Smooth muscle cell (in vitro differentiated cells): Measurements from ENCODE around the gene FOXJ1. TPM values are rescaled to one million over a fixed set of nuclear protein-coding genes. Genes with fewer than 3 reads are reported as not detected.

Source experiments
- DNase-seq: peaks from one replicate; lab custom pipeline; 2025; ENCODE audit not compliant: unreplicated experiment; lab: John Stamatoyannopoulos, UW
- H2AFZ ChIP-seq: fragments of 200-600 bp; sonication (generic); 2 replicates; pipeline ENCODE4 v1.6.0; 2016; ENCODE audit warnings: antibody characterized with exemption, low read depth, mild to moderate bottlenecking
- H3F3A ChIP-seq: fragments of 200-600 bp; sonication (generic); 2 replicates; pipeline ENCODE4 v1.6.0; 2017; ENCODE audit warnings: antibody characterized with exemption, low read depth
- H3K27ac ChIP-seq: fragments of 200-600 bp; sonication (generic); 2 replicates; pipeline ENCODE4 v1.5.1; 2016; ENCODE audit warnings: low read depth, mild to moderate bottlenecking
- H3K27me3 ChIP-seq: fragments of 200-600 bp; sonication (generic); 2 replicates; pipeline ENCODE4 v1.6.1; 2016; ENCODE audit warnings: low read depth, mild to moderate bottlenecking
- H3K36me3 ChIP-seq: fragments of 200-600 bp; sonication (generic); 2 replicates; pipeline ENCODE4 v1.5.1; 2016; ENCODE audit warnings: low read depth
- H3K4me1 ChIP-seq: fragments of 200-600 bp; sonication (generic); 2 replicates; pipeline ENCODE4 v1.5.1; 2016; ENCODE audit warnings: low read depth
- H3K4me2 ChIP-seq: fragments of 200-600 bp; sonication (generic); 2 replicates; pipeline ENCODE4 v1.6.0; 2016; ENCODE audit warnings: mild to moderate bottlenecking
- H3K4me3 ChIP-seq: fragments of 200-600 bp; sonication (generic); 2 replicates; pipeline ENCODE4 v1.5.1; 2016; ENCODE audit warnings: mild to moderate bottlenecking
- H3K79me2 ChIP-seq: fragments of 200-600 bp; sonication (generic); 2 replicates; pipeline ENCODE4 v1.6.0; 2016; ENCODE audit warnings: low read depth, mild to moderate bottlenecking
- H3K9ac ChIP-seq: fragments of 200-600 bp; sonication (generic); 2 replicates; pipeline ENCODE4 v1.6.0; 2016; ENCODE audit warnings: low read depth
- H3K9me3 ChIP-seq: fragments of 200-600 bp; sonication (generic); replicated peaks from 2 replicates; pipeline ENCODE4 v1.5.1; 2016; ENCODE audit warnings: low read depth
- H4K20me1 ChIP-seq: fragments of 200-600 bp; sonication (generic); 2 replicates; pipeline ENCODE4 v1.6.0; 2016; ENCODE audit warnings: low read depth
- CTCF ChIP-seq: fragments of 200-600 bp; sonication (generic); IDR thresholded peaks from 2 replicates; pipeline ENCODE4 v1.5.1; 2017; ENCODE audit warnings: borderline replicate concordance, mild to moderate bottlenecking, antibody characterized with exemption; ENCODE audit not compliant: insufficient read depth, poor library complexity, severe bottlenecking
- WGBS: methylation state at CpG from one replicate; pipeline ENCODE4 v1.1.7; 2016; ENCODE audit warnings: low lambda C conversion rate; 5-methylcytosine and 5-hydroxymethylcytosine counted together
- polyA plus RNA-seq: library from polyadenylated mRNA; unstranded; fragments of >200 nt; fragmentation: Nextera tagmentation; extraction: Ambion mirVana; gene quantifications from 2 replicates; pipeline ENCODE4 v1.2.1, GENCODE V29; 2016
- total RNA-seq: library from RNA; depleted of rRNA; stranded (reverse); fragments of >200 nt; gene quantifications from 2 replicates; pipeline ENCODE4 v1.2.3, GENCODE V29; 2014

FOXJ1 gene
- total and polyA plus RNA-seq, 2 experiments from 2014 or later, result not detected

GRCh38 chr17:76174037-76174436 is 33.0 kb upstream of the FOXJ1 start:
- DNase-seq, result no peak
- no peak overlapping the region for H2AFZ ChIP-seq
- no peak overlapping the region for H3K27ac ChIP-seq
- 90% methylated on average over 9 of the region's 9 CpGs for WGBS
- H3K4me3 ChIP-seq, result no peak overlapping the region
- H3K9me3 ChIP-seq, result no peaks in the 10 kb centered on the region
- TF ChIP-seq CTCF, result no peak
- H4K20me1 ChIP-seq, result no peaks in the 10 kb centered on the region
- H3K36me3 ChIP-seq, result no peaks in the 10 kb centered on the region
- H3K9ac ChIP-seq, result no peak overlapping the region
- no peaks in the 10 kb centered on the region for H3F3A ChIP-seq
- H3K79me2 ChIP-seq, result no peaks in the 10 kb centered on the region
- H3K4me1 ChIP-seq, result no peaks in the 10 kb centered on the region
- no peaks in the 10 kb centered on the region for H3K27me3 ChIP-seq
- no peak overlapping the region for H3K4me2 ChIP-seq

GRCh38 chr17:76173474-76173873 is 32.4 kb upstream of the FOXJ1 start:
- 94% methylated on average over 11 of the region's 11 CpGs for WGBS
- DNase-seq, result no peak
- H3K9me3 ChIP-seq, result no peaks in the 10 kb centered on the region
- H3K4me1 ChIP-seq, result no peaks in the 10 kb centered on the region
- H4K20me1 ChIP-seq, result no peaks in the 10 kb centered on the region
- H3K4me2 ChIP-seq, result no peak overlapping the region
- no peak overlapping the region for H3K27ac ChIP-seq
- H2AFZ ChIP-seq, result no peak overlapping the region
- H3K4me3 ChIP-seq, result no peak overlapping the region
- TF ChIP-seq CTCF, result no peak
- no peaks in the 10 kb centered on the region for H3F3A ChIP-seq
- H3K36me3 ChIP-seq, result no peaks in the 10 kb centered on the region
- H3K79me2 ChIP-seq, result no peaks in the 10 kb centered on the region
- no peaks in the 10 kb centered on the region for H3K27me3 ChIP-seq
- H3K9ac ChIP-seq, result no peak overlapping the region

GRCh38 chr17:76171706-76172105 is 30.7 kb upstream of the FOXJ1 start:
- Histone ChIP-seq H3K4me3 (no peak overlapping the region), H3F3A (no peaks in the 10 kb centered on the region), H2AFZ (no peak overlapping the region), H3K79me2 (no peaks in the 10 kb centered on the region), H3K36me3 (no peaks in the 10 kb centered on the region), H3K4me1 (no peaks in the 10 kb centered on the region), H3K9ac (no peak overlapping the region), H4K20me1 (no peaks in the 10 kb centered on the region), H3K27me3 (no peaks in the 10 kb centered on the region), H3K4me2 (no peak overlapping the region), H3K9me3 (no peaks in the 10 kb centered on the region), H3K27ac (no peak overlapping the region)
- TF ChIP-seq CTCF, result no peak
- 91% methylated on average over 4 of the region's 4 CpGs for WGBS
- no peak for DNase-seq

GRCh38 chr17:76170114-76170513 is 29.1 kb upstream of the FOXJ1 start:
- WGBS, result 84% methylated on average over 1 of the region's 1 CpG
- H3K9me3 ChIP-seq, result no peaks in the 10 kb centered on the region
- TF ChIP-seq CTCF, result no peak
- H3K9ac ChIP-seq, result no peak overlapping the region
- H3K4me2 ChIP-seq, result no peak overlapping the region
- no peaks in the 10 kb centered on the region for H4K20me1 ChIP-seq
- no peaks in the 10 kb centered on the region for H3K79me2 ChIP-seq
- no peaks in the 10 kb centered on the region for H3K4me1 ChIP-seq
- no peak for DNase-seq
- no peak overlapping the region for H3K4me3 ChIP-seq
- H2AFZ ChIP-seq, result no peak overlapping the region
- no peaks in the 10 kb centered on the region for H3K27me3 ChIP-seq
- no peaks in the 10 kb centered on the region for H3F3A ChIP-seq
- no peaks in the 10 kb centered on the region for H3K36me3 ChIP-seq
- H3K27ac ChIP-seq, result no peak overlapping the region
